ENCODE measurements around the gene PHOX2B.
"Not testable (repeated sequence)": the region's sequence is repeated elsewhere in the genome, so short reads cannot be mapped to it uniquely, and the experiment has no call there.

The PHOX2B gene

DNA sequence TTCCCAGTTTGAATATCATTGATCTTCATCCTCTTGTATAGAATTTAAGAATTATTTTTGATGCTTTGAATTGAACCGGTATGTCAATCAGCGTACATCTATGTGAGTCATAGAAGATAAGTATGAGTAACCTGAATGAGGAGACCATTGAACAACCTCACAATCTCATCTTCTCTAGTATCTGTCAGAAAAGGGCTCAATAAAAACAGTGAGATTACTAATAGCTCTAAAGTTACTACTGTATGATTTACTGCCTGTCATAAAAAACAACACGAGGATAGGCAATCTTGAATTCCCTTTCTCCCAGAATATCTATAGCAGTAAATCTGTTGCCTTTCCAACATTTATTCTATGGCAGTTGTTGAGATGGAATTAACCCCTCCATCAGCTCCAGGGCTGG is 36.1 kb downstream of the PHOX2B start:
- DNase-seq (ENCODE audit: low read depth in 2 of 2), result no peak

DNA sequence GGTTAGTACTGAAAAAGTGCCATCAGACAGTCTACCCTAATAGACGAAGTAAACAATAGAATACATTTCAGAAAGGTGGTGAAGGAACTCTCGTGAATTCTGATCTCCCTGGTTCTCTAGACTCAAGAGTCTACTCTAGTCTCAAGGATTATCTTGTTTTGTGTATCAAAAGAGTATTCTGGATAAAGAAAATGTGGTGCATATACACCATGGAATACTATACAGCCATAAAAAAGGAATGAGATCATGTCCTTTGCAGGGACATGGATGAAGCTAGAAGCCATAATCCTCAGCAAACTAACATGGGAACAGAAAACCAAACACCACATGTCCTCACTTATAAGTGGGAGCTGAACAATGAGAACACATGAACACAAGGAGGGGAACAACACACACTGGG is 36.9 kb downstream of the PHOX2B start:
- DNase-seq (ENCODE audit: low read depth in 2 of 2), result not testable (repeated sequence)

DNA sequence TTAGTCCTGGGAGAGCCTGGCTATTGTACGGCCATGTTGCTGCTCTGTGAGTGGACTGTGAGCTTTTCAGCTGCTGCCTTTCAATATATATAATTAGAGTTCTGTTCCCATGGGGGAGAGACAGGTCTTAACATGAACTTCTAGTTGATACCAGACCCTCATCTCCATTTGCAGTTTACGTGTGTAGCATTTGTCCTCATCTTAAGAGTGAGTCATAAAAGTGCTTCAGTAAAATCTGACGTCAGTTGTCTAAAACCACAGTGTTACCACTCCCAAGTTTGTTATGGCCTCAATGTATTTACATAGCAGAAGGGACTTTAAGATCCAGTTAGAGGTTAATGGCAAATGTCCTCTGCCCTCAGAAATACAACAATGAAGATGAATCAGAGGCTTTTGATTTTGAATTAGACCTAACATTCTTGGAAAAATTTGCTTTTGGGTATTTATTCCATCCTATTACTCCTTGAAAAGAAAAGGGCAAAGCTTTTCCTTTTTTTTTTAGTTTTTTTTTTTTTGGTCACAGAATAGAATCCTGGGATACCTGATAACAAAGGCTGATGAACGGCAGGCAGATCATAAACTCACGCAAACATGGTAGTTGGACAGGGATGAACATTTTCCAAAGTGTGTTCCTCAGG is 38.6 kb downstream of the PHOX2B start:
- DNase-seq (ENCODE audit: low read depth in 2 of 2), result no peak

DNA sequence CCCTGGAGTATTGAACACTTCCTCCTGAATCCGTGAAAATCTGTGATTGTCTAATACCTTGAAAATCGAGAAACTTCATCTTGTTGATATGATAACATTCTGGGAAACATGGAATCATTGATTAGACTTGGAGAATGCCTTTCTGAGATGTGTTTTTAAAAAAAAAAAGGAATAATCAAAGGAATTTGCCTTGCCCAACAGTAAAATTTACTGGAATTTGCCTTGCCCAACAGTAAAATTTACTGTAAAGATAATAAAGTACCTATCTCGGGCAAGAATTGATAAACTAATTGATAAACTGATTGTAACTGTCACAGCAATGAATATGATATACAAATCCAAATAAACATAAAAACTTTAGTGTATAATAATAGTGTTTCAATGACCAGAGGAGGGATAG is 44.7 kb downstream of the PHOX2B start:
- no peak for DNase-seq (ENCODE audit: low read depth in 2 of 2)

DNA sequence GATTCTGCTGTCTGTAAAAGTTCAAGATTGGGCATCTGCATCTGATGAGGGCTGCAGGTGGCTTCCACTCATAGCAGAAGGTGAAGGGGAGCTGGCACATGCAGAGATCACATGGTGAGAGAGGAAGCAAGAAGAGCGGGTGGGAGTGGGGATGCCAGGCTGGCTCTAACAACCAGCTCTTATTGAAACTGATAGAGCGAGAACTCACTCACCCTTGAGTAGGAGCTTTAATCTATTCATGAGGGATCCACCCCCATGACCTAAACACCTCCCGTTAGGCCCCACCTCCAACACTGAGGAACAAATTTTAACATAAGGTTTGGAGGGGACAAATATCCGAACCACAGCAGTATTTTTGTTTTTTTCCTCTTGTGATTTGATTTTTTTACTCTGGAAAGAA is 45.8 kb downstream of the PHOX2B start:
- no peak for DNase-seq (ENCODE audit: low read depth in 2 of 2)

DNA sequence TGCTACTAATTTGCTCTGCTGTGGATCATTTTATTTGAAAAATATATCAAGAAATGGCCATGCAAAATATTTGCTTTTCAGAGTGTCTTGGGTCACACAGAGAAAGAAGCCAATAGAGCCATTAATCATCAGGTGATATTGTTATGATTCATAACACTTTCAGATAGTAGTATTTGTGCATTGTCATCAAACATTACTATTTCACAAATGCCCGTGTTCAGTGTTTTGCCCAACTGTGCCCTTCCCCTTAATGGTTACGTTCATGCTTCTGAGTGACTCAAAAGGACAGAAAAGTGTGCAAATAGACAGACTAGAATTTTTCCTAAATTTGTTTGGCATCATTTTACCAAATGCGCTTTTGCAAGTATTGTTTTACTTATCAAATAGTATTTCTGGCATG is 46.5 kb downstream of the PHOX2B start:
- no peak for DNase-seq (ENCODE audit: low read depth in 2 of 2)

DNA sequence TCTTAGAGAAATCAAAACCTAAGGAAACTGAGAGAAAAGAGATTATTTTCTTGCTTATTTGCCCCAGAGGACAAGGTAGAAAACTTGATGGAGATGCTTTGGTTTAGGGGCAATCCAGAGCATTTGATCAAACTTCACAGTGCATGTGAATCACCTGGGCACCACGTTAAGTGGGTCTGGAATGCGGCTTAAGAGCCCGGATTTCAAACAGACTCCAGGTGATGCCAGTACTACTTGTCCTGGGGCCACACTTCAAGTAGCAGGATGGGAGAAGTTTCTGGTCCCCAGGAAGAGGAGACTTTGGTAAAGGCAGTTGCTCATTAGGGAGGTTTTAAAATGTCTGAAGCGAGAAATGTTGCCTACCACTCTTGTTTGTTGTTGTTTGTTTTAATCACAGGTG is 51.8 kb downstream of the PHOX2B start:
- no peak for DNase-seq (ENCODE audit: low read depth in 2 of 2)

DNA sequence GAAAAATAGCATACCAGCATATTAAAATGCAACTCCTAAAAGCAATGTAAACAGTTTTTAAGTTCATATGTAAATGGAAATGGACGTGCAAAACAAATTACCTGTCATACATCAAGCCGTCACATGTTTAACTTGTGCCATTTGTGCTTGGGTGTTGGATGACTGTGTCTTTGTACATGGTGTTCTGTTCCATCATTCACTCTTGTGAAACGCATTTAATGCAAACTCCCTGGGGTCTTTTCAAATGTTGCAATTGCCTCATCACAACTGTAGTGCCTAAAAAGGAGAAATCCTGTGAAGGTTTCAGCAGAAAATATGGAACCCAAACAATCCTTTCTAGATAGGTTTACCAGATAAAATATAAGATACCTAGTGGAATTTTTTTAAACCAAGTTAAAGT is 52.4 kb downstream of the PHOX2B start:
- no peak for DNase-seq (ENCODE audit: low read depth in 2 of 2)

Measured in stimulated activated CD4-positive, alpha-beta T cell treated with anti-CD3 and anti-CD28 coated beads, Interleukin-12 subunit alpha, Interleukin-12 subunit beta, amount 100 ng/mL, for 24 hours (primary cell).